GM18519 (cell line): ENCODE results near the gene GZMA.
"Not testable (repeated sequence)": the region's sequence is repeated elsewhere in the genome, so short reads cannot be mapped to it uniquely, and the experiment has no call there.

ENCODE experiments used
- ATAC-seq: cut with Tn5 transposase; IDR thresholded peaks from one replicate; pipeline ENCODE4 v1.9.1; 2021; ENCODE audit warnings: mild to moderate bottlenecking, moderate library complexity; ENCODE audit not compliant: unreplicated experiment, low FRiP score

The GZMA gene

DNA sequence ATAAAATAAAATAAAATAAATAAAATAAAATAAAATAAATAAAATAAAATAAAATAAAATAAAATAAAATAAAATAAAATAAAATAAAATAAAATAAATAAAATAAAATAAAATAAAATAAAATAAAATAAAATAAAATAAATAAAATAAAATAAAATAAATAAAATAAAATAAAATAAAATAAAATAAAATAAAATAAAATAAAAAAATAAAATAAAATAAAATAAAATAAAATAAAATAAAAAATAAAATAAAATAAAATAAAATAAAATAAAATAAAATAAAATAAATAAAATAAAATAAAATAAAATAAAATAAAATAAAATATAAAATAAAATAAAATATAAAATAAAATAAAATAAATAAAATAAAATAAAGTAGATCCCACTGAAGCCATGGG lies 3.5 kb downstream of the GZMA start:
- not testable (repeated sequence) for ATAC-seq

GRCh38 chr5:55108661-55109060 lies 6.2 kb downstream of the GZMA start:
- ATAC-seq = no peak

- no peak for ATAC-seq
These were observed 7.8 kb downstream of the GZMA start for GRCh38 chr5:55110217-55110616.

DNA sequence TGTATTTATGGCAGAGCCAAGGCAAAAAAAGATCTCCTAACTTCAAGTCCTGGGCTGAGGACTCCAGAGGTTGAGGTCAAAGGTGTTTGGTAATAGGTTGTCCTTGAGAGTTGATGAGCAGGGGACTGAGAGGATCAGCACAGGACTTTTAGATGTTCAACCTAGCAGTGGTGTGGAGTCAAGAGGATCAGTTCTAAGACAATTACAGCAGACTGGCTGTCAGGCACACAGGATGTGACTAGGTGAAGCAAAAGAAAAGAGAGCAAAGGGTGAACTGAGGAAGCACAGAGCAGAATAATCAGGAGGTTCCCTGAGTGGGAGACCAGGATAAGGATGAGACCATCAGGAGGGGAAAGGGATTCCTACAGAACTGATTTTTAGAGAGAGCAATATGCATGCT lies 10.9 kb downstream of the GZMA start:
- no peak for ATAC-seq

DNA sequence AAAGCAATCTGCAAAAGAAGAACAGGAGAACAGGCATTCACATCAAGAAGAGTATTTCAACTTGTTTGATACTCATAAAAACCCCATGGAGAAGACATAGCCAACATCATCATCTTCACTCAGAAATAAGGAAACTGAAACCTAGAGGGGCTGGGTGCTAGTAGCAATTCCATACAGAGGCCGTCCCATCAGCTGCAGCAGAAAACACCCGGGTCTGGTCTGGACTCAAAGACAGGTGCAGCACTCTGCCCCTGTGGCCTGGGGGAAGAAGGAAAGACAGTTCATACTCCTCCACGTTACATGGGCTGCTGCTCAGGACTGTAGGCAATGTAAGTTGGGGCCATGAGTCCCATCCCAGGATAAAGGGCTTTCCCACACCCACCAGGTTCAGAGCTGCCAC lies 11.6 kb downstream of the GZMA start:
- ATAC-seq = no peak

DNA sequence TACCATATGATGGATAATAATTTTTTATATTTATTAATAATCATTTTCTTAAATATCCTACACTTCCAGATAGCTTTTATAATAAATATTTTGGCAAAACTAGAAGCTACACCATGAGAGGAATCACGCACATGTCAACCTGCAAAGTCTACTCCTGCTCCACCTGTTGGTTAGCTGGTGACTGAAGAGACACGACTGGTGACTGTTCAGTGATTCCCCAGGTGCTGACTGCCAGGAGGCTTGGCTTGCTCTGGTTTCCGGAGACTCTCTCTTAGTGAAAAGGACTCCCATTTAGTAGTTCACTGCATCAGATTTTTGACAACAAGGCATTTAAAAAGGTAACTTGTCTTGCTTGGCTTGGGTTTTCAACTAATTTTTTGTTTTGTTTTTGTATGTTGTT lies 20.9 kb downstream of the GZMA start:
- no peak for ATAC-seq

GRCh38 chr5:55134053-55134722 lies 31.7 kb downstream of the GZMA start:
- ATAC-seq = no peak

DNA sequence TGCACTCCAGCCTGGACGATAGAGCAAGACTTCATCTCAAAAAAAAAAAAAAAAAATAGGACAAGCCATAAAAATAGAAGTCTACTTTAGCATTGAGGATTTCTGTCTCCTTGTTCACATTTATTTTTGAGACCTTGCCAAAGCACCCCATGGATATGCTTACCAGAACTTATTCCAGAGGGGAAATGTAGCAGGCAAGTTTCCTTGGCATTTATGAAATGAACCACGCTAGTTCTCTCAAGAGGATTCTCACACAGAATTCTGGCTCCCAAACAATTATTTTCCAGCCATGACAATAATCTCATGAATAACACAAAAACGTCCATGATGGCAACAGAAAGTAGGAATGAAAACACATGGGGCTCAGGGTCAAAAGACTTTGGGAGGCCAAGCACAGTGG lies 34.1 kb downstream of the GZMA start:
- no peak for ATAC-seq

GRCh38 chr5:55140908-55141665 lies 38.6 kb downstream of the GZMA start:
- no peak for ATAC-seq

GRCh38 chr5:55141945-55142690 lies 39.7 kb downstream of the GZMA start:
- ATAC-seq = no peak

DNA sequence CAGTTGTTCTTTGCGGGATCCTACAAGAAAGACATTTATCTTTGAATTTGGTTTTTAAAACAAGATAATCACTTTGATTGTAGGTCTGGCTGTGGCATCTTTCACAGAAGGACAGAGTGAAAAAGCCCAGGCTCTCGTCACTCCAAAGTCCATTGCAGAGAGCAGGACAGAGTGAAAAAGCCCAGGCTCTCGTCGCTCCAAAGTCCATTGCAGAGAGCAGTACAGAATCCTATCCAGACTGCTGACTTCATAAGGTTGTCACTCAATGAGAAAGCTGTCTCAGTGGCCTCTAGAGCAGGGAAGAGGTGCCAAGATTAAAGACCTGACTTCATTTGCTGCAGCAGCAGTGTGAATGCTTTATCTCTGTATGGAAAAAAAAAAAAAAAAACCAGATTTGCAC lies 41.2 kb downstream of the GZMA start:
- ATAC-seq = no peak

DNA sequence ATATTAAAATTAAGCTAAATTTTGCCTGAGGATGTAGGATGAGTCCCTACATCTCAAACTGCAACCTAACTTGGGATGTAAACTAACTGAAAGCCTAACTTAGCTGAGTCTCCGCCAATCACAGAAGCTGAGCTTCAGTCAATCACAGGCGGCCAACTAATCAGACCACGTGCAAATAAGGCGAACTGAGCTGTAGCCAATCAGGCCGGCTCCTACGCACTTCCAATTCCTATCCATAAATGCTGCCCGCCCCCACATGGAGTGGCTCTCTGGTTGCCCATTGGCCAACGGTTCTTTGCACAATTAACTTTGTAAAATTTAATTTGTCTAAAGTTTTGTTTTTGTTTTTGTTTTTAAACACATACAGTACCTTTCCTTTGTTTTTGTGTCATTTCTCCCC lies 43.6 kb downstream of the GZMA start:
- no peak for ATAC-seq

GRCh38 chr5:55146543-55147151 lies 44.2 kb downstream of the GZMA start:
- ATAC-seq = no peak

- no peak for ATAC-seq
These were observed 46.9 kb downstream of the GZMA start for GRCh38 chr5:55149308-55149795.

- ATAC-seq = no peak
These were observed 49.7 kb downstream of the GZMA start for GRCh38 chr5:55151923-55152842.

GRCh38 chr5:55154873-55155272 lies 52.4 kb downstream of the GZMA start:
- no peak for ATAC-seq
